Measurements from ENCODE around the gene DRC7. TPM values are rescaled to one million over a fixed set of nuclear protein-coding genes. Genes with fewer than 3 reads are reported as not detected.

Gene DRC7
- total and polyA plus RNA-seq, 2 experiments from 2014 or later = 0.83 to 2.0 TPM

DNA sequence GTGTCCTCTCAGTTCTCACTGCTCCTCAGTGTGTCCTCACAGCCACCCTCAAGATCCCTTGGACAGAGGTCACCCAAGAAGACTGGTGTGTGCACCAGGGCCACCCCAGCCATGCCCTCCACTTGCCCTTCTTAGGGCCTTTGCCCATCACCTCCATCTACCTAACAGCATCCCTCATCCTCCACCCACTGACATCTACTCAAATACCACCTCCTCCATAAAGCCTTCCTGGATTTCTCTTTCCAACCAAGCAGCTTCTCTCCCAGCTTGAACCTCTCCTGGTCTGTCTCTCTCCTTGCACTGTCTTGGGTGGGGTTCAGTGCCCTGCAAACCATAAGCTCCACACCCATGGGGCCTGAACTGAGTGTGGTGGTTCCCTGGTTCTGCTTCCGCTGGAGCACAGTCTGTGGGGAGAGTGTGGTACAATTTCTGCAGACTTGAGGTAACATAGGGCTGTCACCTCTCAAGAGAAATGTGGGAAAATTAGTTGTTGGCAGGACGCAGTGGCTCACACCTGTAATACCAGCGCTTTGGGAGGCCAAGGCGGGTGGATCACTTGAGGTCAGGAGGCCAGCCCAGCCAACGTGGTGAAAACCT lies 55.3 kb downstream of the DRC7 start:
- H3K27me3 ChIP-seq = no peaks in the 10 kb centered on the region
- H3K9me3 ChIP-seq (ENCODE audit: low read depth) = no peaks in the 10 kb centered on the region
- no peak for DNase-seq (ENCODE audit: low read depth in 1 of 2, low spot score in 1 of 2)
- H3K4me1 ChIP-seq (ENCODE audit: low read depth) = no peaks in the 10 kb centered on the region
- no peak overlapping the region for H3K27ac ChIP-seq
- no peak overlapping the region for H3K4me3 ChIP-seq
- peaks cover 4% of the 10 kb centered on the region for H3K36me3 ChIP-seq
- TF ChIP-seq, protein P1, sequence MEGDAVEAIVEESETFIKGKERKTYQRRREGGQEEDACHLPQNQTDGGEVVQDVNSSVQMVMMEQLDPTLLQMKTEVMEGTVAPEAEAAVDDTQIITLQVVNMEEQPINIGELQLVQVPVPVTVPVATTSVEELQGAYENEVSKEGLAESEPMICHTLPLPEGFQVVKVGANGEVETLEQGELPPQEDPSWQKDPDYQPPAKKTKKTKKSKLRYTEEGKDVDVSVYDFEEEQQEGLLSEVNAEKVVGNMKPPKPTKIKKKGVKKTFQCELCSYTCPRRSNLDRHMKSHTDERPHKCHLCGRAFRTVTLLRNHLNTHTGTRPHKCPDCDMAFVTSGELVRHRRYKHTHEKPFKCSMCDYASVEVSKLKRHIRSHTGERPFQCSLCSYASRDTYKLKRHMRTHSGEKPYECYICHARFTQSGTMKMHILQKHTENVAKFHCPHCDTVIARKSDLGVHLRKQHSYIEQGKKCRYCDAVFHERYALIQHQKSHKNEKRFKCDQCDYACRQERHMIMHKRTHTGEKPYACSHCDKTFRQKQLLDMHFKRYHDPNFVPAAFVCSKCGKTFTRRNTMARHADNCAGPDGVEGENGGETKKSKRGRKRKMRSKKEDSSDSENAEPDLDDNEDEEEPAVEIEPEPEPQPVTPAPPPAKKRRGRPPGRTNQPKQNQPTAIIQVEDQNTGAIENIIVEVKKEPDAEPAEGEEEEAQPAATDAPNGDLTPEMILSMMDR (IDR thresholded peaks at IDR 0.05; ENCODE audit: low read depth, low read length) = no peak

DNA sequence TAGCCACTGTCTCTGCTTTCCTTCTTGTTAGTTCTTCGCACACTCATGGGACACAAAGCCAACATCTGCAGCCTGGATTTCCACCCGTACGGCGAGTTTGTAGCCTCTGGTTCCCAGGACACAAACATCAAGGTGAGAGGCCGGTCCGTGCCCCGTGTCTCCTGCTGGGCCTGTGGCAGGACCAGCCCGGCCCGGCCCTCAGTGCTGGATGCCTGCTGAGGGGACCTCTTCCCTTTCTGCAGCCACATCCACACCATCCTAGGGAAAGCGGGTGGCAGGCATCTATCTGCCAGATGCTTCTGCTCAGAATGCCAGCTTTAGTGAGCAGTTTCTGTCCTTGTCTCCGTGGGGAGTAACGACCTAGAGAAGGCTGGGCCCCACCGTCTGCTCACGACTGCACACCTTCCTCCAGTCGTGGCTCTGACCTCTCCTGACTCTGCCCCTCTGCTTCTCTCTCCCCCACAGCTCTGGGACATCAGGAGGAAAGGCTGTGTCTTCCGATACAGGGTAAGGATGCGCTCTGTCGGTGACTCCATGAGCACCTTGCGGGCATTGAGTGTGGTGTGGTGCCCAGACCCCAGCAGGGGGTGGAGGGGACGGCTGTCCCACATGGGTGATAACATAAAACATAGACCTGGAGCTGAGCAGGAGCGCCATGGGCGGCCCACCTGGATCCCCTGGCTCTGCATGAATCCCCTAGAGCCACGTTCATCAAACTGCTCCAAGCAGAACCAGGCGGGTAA lies 56.4 kb downstream of the DRC7 start:
- H3K4me1 ChIP-seq (ENCODE audit: low read depth) = no peaks in the 10 kb centered on the region
- TF ChIP-seq, protein P1 (IDR thresholded peaks at IDR 0.05; ENCODE audit: low read depth, low read length) = no peak
- no peaks in the 10 kb centered on the region for H3K27me3 ChIP-seq
- no peaks in the 10 kb centered on the region for H3K9me3 ChIP-seq (ENCODE audit: low read depth)
- no peak overlapping the region for H3K4me3 ChIP-seq
- H3K36me3 ChIP-seq = peaks cover 4% of the 10 kb centered on the region
- no peak for DNase-seq (ENCODE audit: low read depth in 1 of 2, low spot score in 1 of 2)
- no peak overlapping the region for H3K27ac ChIP-seq

DNA sequence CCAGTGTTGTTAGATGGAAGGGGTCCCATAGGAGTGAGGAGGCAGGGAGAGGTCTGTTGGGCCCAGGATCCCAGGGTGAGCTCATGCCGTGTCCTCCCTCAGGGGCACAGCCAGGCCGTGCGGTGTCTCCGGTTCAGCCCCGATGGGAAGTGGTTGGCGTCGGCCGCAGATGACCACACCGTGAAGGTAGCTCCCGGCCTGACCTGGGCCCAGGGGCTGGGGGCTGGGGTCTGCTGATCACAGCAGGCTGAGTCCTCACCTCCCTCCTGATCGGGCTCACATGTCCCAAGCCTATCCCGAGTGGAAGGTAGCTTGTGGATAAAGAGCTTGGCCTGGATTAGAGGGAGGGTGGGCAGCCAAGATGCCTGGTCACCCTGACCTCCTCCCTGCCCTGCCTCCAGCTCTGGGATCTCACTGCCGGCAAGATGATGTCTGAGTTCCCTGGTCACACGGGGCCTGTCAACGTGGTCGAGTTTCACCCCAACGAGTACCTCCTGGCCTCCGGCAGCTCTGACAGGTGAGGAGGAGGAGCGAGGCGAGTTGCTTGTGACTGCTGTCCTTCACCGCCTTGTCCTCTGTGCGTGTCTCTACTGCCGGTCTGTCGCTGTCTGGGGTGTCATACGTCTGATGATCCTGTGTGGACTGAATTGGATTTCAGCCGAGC lies 57.1 kb downstream of the DRC7 start:
- H3K27ac ChIP-seq = no peak overlapping the region
- no peaks in the 10 kb centered on the region for H3K27me3 ChIP-seq
- DNase-seq (ENCODE audit: low read depth in 1 of 2, low spot score in 1 of 2) = no peak
- TF ChIP-seq, protein P1 (IDR thresholded peaks at IDR 0.05; ENCODE audit: low read depth, low read length) = no peak
- peaks cover 6% of the 10 kb centered on the region for H3K36me3 ChIP-seq
- no peaks in the 10 kb centered on the region for H3K4me1 ChIP-seq (ENCODE audit: low read depth)
- no peaks in the 10 kb centered on the region for H3K9me3 ChIP-seq (ENCODE audit: low read depth)
- H3K4me3 ChIP-seq = no peak overlapping the region

DNA sequence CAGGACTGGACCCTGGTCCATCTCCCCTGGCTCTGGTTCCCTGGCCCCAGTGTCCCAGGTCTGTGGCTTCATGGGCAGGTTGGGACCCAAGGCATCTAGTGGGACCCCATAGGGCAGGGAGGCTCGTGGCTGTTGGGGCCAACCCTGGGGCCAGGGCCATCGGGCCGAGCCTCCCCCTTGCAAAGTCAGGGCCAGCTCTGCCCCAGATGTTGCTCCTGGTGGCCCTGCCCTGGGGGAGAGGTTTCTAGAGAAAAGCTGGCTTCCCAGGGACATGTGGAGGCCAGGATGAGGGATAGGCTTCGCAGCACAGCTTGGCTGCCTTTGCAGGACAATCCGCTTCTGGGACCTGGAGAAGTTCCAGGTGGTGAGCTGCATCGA lies 57.6 kb downstream of the DRC7 start:
- Histone ChIP-seq H3K27ac (no peak overlapping the region), H3K9me3 (ENCODE audit: low read depth) (no peaks in the 10 kb centered on the region), H3K4me3 (no peak overlapping the region), H3K4me1 (ENCODE audit: low read depth) (no peaks in the 10 kb centered on the region), H3K36me3 (peaks cover 6% of the 10 kb centered on the region), H3K27me3 (no peaks in the 10 kb centered on the region)
- TF ChIP-seq, protein P1 (IDR thresholded peaks at IDR 0.05; ENCODE audit: low read depth, low read length) = no peak
- DNase-seq (ENCODE audit: low read depth in 1 of 2, low spot score in 1 of 2) = no peak

DNA sequence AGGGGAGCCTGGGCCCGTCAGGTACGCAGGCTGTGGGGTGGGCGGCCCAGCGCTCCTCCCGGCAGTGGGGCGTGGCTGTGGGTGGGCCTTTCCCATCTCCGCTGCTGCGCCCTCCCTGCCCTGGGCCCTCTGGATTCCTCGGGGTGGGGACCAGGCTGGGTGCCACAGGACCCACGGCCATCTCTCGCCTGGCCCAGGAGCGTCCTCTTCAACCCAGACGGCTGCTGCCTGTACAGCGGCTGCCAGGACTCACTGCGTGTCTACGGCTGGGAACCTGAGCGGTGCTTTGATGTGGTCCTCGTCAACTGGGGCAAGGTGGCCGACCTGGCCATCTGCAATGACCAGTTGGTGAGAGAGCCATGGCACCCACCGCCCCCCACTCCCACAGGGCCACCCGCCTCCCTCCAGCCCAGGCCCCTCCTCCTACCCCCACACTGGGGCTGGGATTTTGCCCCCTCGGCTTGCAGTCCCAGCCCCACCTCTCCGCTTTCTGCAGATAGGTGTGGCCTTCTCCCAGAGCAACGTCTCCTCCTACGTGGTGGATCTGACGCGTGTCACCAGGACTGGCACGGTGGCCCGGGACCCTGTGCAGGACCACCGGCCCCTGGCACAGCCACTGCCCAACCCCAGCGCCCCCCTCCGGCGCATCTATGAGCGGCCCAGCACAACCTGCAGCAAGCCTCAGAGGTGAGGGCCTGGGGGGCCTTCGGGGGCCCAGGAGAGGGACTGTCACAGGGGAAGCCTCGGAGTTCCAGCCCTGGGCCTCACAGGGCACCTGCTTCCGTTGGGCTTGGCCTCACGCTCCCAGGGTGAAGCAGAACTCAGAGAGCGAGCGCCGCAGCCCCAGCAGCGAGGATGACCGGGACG lies 58.2 kb downstream of the DRC7 start:
- DNase-seq (ENCODE audit: low read depth in 1 of 2, low spot score in 1 of 2) = no peak
- Histone ChIP-seq H3K4me1 (ENCODE audit: low read depth) (no peaks in the 10 kb centered on the region), H3K4me3 (no peak overlapping the region), H3K27me3 (no peaks in the 10 kb centered on the region), H3K27ac (no peak overlapping the region), H3K9me3 (ENCODE audit: low read depth) (no peaks in the 10 kb centered on the region), H3K36me3 (peaks cover 6% of the 10 kb centered on the region)
- TF ChIP-seq, protein P1 (IDR thresholded peaks at IDR 0.05; ENCODE audit: low read depth, low read length) = no peak
